ENCODE data around the gene KCTD13. TPM values are rescaled to one million over a fixed set of nuclear protein-coding genes. Genes with fewer than 3 reads are reported as not detected.

Gene KCTD13
- total and polyA plus RNA-seq, 4 donors = 2.7 to 13.1 (median 3.7) TPM

DNA sequence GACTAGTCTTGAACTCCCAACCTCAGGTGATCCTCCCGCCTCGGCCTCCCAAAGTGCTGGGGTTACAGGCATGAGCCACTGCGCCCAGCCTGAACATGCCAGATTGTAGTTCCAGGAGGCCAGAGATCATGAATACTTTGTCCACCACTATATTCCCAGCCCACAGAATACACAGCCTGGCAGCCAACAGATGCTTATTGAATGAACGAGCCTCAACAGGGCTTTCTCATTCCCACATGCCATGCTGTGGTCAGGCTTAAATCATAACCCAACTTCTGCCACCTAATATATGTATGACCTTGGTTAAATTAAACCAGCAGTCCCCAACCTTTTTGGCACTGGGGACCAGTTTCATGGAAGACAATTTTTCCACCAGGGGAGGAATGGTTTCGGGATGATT lies 32.7 kb upstream of the KCTD13 start (continued):
- TF ChIP-seq, protein P1, sequence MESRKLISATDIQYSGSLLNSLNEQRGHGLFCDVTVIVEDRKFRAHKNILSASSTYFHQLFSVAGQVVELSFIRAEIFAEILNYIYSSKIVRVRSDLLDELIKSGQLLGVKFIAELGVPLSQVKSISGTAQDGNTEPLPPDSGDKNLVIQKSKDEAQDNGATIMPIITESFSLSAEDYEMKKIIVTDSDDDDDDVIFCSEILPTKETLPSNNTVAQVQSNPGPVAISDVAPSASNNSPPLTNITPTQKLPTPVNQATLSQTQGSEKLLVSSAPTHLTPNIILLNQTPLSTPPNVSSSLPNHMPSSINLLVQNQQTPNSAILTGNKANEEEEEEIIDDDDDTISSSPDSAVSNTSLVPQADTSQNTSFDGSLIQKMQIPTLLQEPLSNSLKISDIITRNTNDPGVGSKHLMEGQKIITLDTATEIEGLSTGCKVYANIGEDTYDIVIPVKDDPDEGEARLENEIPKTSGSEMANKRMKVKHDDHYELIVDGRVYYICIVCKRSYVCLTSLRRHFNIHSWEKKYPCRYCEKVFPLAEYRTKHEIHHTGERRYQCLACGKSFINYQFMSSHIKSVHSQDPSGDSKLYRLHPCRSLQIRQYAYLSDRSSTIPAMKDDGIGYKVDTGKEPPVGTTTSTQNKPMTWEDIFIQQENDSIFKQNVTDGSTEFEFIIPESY (IDR thresholded peaks at IDR 0.05) = no peak
- TF ChIP-seq, protein P2, sequence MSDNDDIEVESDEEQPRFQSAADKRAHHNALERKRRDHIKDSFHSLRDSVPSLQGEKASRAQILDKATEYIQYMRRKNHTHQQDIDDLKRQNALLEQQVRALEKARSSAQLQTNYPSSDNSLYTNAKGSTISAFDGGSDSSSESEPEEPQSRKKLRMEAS (IDR thresholded peaks at IDR 0.05) = no peak
- TF ChIP-seq YY1 (IDR thresholded peaks at IDR 0.05) = no peak

DNA sequence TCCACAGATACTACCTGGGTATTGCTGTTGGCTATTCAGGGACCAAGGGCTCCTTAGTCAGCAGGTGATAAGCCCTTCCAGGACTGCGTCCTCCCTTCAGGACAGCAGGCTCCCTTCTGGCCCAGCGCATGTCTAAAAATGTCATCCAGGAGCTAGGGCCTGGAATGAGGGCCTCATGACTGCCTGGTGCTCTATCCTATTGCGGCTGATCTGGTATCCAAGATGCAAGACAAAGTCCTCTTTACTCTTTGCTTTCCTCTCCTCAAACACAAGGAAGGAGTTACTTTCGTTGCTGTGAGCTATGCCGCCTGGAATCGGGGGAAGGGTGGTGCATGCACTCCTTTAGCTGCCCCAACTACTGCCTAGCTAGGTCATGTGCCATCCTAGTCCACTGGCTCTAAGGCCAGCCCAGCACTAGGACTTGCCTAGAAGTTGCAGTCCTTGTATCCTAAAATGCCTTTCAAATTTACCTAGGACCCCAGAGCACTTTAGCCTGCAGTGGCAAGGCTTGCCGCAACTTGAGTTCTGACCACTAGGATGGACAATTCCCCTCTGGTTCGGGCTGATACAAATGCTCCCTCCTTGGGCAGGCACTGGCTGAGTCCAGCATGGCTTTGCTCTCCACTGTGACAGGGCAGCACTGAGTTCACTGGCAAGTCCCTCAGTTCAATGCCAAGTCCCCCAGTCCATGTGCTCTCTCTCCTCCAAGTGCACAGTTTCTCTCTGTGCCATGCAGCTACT lies 25.8 kb upstream of the KCTD13 start:
- WGBS = 91% methylated on average over 8 of the region's 8 CpGs
- Histone ChIP-seq H3K36me3 (ENCODE audit: control insufficient read depth in 4 of 4, insufficient read depth in 3 of 4, low read depth in 1 of 4, low read length in 3 of 4) (no peaks in the 10 kb centered on the region), H3K9me3 (ENCODE audit: control insufficient read depth in 4 of 4, low read length in 3 of 4) (no peaks in the 10 kb centered on the region), H3K4me1 (ENCODE audit: control insufficient read depth in 4 of 4, insufficient read depth in 4 of 4, low read length in 3 of 4) (no peaks in the 10 kb centered on the region), H3K27me3 (ENCODE audit: control insufficient read depth in 4 of 4, insufficient read depth in 4 of 4, low read length in 3 of 4) (no peaks in the 10 kb centered on the region), H3K4me3 (ENCODE audit: low read depth in 1 of 3, low read length in 3 of 3) (no peak overlapping the region), H3K27ac (ENCODE audit: low read depth in 1 of 2, low read length in 2 of 2) (no peak overlapping the region), H3K9ac (ENCODE audit: low read depth in 1 of 2, low read length in 2 of 2) (no peak overlapping the region)
- TF ChIP-seq EGR1 (IDR thresholded peaks at IDR 0.05; ENCODE audit: low read depth in 2 of 2) = no peak
- no peak for TF ChIP-seq HNF4G (IDR thresholded peaks at IDR 0.05)
- TF ChIP-seq, protein P2 (IDR thresholded peaks at IDR 0.05) = no peak
- TF ChIP-seq RXRA (IDR thresholded peaks at IDR 0.05) = no peak
- TF ChIP-seq FOXA2 (IDR thresholded peaks at IDR 0.05) = no peak
- no peak for TF ChIP-seq GABPA (IDR thresholded peaks at IDR 0.05 in 1 of 2, conservative IDR thresholded peaks at IDR 0.05 in 1 of 2)
- TF ChIP-seq FOXA1 (IDR thresholded peaks at IDR 0.05) = no peak
- DNase-seq (ENCODE audit: low spot score) = no peak

DNA sequence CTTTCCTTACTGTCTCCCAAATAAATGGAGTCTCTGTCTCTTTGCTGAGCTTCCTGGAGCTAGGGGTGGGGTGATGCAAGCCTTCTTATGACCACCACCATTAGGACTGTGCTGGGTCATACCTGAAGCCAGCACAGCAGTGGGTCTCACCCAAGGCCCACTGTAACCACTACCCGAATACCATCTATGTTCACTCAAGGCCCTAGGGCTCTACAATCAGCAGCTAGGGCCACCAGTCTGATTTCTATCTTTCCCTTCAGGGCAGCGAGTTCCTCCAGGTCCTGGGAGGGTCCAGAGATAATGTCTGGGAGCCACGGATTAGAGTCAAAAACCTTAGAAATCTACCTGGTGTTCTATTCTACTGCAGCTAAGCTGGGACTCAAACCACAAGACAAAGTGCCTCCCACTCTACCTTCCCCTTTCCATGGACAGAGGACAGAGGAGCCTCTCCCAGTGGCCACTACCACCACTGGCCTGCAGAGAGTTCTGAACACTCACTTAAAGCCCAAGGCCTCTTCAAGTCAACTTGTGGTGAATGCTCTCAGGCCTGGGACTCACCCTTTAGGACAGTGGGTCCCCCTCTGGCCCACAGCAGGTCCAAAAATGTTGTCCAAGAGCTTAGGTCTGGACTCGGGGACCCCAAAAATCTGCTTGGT lies 24.9 kb upstream of the KCTD13 start:
- no peak for TF ChIP-seq JUND (IDR thresholded peaks at IDR 0.05)
- H3K4me3 ChIP-seq (ENCODE audit: low read depth in 1 of 3, low read length in 3 of 3) = no peak overlapping the region
- 90% methylated on average over 4 of the region's 4 CpGs for WGBS
- H3K9ac ChIP-seq (ENCODE audit: low read depth in 1 of 2, low read length in 2 of 2) = no peak overlapping the region
- no peaks in the 10 kb centered on the region for H3K27me3 ChIP-seq (ENCODE audit: control insufficient read depth in 4 of 4, insufficient read depth in 4 of 4, low read length in 3 of 4)
- no peak overlapping the region for H3K27ac ChIP-seq (ENCODE audit: low read depth in 1 of 2, low read length in 2 of 2)
- no peaks in the 10 kb centered on the region for H3K36me3 ChIP-seq (ENCODE audit: control insufficient read depth in 4 of 4, insufficient read depth in 3 of 4, low read depth in 1 of 4, low read length in 3 of 4)
- DNase-seq (ENCODE audit: low spot score) = no peak
- H3K4me1 ChIP-seq (ENCODE audit: control insufficient read depth in 4 of 4, insufficient read depth in 4 of 4, low read length in 3 of 4) = no peaks in the 10 kb centered on the region
- no peaks in the 10 kb centered on the region for H3K9me3 ChIP-seq (ENCODE audit: control insufficient read depth in 4 of 4, low read length in 3 of 4)

DNA sequence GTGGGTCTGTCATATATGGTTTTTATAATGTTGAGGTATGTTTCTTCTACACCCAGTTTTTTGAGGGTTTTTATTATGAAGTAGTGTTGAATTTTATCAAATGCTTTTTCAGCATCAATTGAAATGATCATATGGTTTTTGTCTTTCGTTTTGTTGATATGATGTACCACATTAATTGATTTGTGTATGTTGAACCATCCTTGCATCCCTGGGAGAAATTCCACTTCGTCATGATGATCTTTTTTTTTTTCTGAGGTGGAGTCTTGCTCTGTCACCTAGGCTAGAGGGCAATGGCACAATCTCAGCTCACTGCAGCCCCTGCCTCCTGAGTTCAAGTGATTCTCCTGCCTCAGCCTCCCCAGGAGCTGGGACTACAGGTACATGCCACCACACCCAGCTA lies 21.9 kb upstream of the KCTD13 start:
- H3K27me3 ChIP-seq (ENCODE audit: control insufficient read depth in 4 of 4, insufficient read depth in 4 of 4, low read length in 3 of 4) = no peaks in the 10 kb centered on the region
- H3K9ac ChIP-seq (ENCODE audit: low read depth in 1 of 2, low read length in 2 of 2) = no peak overlapping the region
- H3K27ac ChIP-seq (ENCODE audit: low read depth in 1 of 2, low read length in 2 of 2) = no peak overlapping the region
- H3K36me3 ChIP-seq (ENCODE audit: control insufficient read depth in 4 of 4, insufficient read depth in 3 of 4, low read depth in 1 of 4, low read length in 3 of 4) = no peaks in the 10 kb centered on the region
- no peak for TF ChIP-seq HNF4A (conservative IDR thresholded peaks at IDR 0.05)
- no peaks in the 10 kb centered on the region for H3K4me1 ChIP-seq (ENCODE audit: control insufficient read depth in 4 of 4, insufficient read depth in 4 of 4, low read length in 3 of 4)
- no peak for DNase-seq (ENCODE audit: low spot score)
- WGBS = 76% methylated on average over 2 of the region's 2 CpGs
- no peak overlapping the region for H3K4me3 ChIP-seq (ENCODE audit: low read depth in 1 of 3, low read length in 3 of 3)
- H3K9me3 ChIP-seq (ENCODE audit: control insufficient read depth in 4 of 4, low read length in 3 of 4) = no peaks in the 10 kb centered on the region
